ENCODE data around the gene TBC1D5. TPM values are rescaled to one million over a fixed set of nuclear protein-coding genes. Genes with fewer than 3 reads are reported as not detected.
"Not testable (repeated sequence)": the region's sequence is repeated elsewhere in the genome, so short reads cannot be mapped to it uniquely, and the experiment has no call there.

TBC1D5 gene
- total RNA-seq, 1 donor from 2014 or later = 25.9 TPM

DNA sequence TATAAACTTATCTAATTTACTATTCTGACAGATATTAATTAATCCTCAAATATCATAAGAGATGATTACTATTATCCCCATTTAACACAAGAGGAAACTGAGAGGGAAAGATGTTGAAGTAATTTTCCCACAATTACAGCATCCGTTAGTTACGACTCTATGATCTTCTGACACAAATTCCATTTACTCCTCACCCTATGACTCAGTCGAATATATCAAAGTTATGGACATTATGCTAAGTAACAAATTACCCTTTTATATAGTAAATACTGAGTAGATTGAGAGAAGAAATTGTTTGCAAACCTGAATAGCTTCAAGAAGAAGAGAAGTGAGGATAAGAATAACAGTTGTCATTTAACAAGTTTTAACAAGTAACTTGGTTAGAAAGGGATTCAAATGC lies 340.0 kb downstream of the TBC1D5 start:
- no peak for DNase-seq (ENCODE audit: low spot score)
- intact Hi-C loops (cut with DNase I) = no loop called here

GRCh38 chr3:17401912-17402311 lies 340.5 kb downstream of the TBC1D5 start:
- intact Hi-C loops (cut with DNase I) = no loop called here

GRCh38 chr3:17399586-17399985 lies 342.8 kb downstream of the TBC1D5 start:
- intact Hi-C loops (cut with DNase I) = no loop called here
- no peak for DNase-seq (ENCODE audit: low spot score)

More at GRCh38 chr3:17401912-17402311, 340.5 kb downstream of the TBC1D5 start:
- DNase-seq (ENCODE audit: low spot score) = no peak

- no peak for DNase-seq (ENCODE audit: low spot score)
- intact Hi-C loops (cut with DNase I) = no loop called here
These were observed 343.4 kb downstream of the TBC1D5 start for GRCh38 chr3:17398959-17399551.

DNA sequence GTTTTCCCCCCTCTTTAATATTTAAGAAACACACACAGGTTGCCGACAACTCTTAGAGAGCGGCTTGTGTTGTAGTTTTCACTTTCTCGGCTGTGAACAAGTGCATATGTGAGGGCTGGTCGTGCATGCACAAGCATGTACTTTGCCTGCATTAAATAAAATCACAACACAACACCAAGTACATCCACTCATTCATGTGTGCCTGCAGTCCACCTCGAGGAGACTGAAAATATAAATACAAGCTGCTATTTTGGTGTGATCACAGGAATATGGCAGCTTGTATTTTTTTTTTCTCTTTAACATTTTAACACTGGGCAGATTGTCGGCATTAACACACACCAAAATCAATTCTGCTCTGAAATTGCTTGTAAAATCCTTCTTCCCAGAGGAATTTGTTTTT lies 346.4 kb downstream of the TBC1D5 start:
- intact Hi-C loops (cut with DNase I) = no loop called here

DNA sequence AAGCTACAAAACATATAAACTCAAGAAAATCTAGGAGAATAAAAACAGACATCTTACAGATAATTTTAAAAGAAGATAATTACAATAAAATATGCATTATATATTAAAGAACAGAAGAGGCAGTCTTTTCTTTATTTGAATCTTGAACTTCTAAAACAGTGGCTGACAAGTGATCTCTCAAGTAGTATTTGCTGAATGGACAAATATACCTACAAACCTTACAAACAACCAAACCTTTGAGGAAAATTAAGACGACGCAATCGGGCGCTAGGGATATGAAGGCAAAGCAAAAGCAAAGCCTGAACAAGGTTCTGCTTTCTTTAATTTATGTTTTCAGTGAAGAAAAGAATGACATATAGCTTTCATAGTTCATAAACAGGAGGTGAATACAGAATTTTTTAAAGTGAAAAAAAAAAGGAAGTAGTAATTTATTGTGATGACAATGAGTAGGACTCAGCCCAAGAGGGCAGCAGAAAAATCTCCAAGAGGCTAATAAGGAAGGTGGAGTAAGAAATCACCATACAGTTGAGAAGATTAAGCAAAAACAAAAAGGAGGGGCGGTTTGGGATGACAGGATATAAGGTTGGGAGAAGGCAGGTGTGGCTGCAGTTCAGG lies 347.8 kb downstream of the TBC1D5 start:
- intact Hi-C loops (cut with DNase I) = no loop called here
- no peak for DNase-seq (ENCODE audit: low spot score)

More for the DNA sequence above, 346.4 kb downstream of the TBC1D5 start:
- no peak for DNase-seq (ENCODE audit: low spot score)

GRCh38 chr3:17392516-17392915 lies 349.9 kb downstream of the TBC1D5 start:
- DNase-seq (ENCODE audit: low spot score); intact Hi-C loops (cut with DNase I): not testable (repeated sequence)

DNA sequence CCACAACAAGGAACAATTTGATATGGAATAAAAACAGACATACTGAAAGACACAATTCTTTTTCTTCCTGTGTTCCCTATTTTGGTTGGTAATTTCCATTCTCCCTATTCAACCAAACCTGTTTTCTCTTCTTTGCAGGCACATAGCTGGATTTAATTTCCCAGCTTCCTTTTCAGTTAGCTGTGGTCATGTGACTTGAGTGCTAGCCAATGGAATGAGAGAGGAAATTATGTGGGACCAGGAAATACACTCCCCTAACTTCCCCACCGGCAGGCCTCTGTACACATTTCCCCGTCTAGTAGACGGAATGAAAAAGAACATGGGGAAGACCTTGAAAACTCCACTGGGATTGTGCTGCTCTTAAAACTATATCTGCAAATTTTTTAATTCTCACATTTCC lies 351.6 kb downstream of the TBC1D5 start:
- no peak for DNase-seq (ENCODE audit: low spot score)
- intact Hi-C loops (cut with DNase I) = no loop called here

GRCh38 chr3:17387108-17387507 lies 355.3 kb downstream of the TBC1D5 start:
- intact Hi-C loops (cut with DNase I) = no loop called here

DNA sequence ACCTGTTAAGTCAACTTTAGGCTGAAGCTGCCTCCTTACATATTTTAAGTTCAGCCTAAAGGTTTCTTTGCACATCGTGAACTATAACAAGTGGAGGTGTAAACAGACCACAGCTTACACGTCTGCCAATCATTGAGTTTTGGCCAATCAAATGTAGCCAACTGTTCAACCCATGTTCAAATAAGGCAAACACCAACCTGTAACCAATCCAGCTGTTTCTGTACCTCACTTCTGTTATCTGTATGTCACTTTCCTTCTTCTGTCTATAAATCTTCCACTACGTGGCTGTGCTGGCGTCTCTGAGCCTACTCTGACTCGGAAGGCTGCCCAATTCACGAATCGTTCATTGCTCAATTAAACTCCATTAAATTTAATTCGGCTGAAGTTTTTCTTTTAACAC lies 356.0 kb downstream of the TBC1D5 start:
- intact Hi-C loops (cut with DNase I) = no loop called here
- DNase-seq (ENCODE audit: low spot score) = no peak

More at GRCh38 chr3:17387108-17387507, 355.3 kb downstream of the TBC1D5 start:
- no peak for DNase-seq (ENCODE audit: low spot score)

DNA sequence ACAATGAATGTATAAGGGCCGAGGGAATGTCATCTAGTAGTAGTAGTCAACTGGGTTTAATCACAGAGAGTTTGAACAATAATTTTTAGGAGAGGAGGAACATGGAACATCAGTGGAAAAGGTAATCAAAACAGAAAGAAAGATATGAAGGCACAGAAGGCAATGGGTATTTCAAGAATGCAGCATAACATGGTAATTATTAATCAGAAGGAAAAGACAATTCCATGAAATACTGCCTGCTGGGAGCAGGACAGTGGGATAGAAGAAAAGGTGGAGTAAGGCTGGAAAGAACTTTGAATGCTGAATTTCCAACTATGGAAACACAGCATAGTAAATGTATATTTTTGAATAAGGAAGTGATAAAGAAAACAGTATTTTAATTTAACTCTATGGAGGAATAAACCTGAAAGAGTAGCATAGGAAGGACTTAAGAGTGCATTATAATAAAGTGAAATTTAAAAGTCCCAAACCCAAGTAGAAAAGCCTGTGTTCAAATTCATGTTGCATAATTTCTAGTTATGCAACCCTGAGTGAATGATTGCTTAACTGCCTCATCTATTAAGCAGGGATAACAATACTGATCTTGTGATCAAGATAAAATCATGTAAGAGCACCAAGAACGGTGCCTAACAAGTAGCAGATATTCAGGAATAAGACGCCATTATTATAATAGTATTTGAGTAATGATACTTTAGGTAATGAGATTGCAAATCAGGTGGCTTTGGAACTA lies 357.7 kb downstream of the TBC1D5 start:
- intact Hi-C loops (cut with DNase I) = no loop called here
- DNase-seq (ENCODE audit: low spot score) = no peak

GRCh38 chr3:17373304-17373703 lies 369.1 kb downstream of the TBC1D5 start:
- DNase-seq (ENCODE audit: low spot score) = no peak
- intact Hi-C loops (cut with DNase I) = no loop called here

GRCh38 chr3:17372362-17373210 lies 369.8 kb downstream of the TBC1D5 start:
- DNase-seq (ENCODE audit: low spot score) = no peak
- intact Hi-C loops (cut with DNase I) = no loop called here

DNA sequence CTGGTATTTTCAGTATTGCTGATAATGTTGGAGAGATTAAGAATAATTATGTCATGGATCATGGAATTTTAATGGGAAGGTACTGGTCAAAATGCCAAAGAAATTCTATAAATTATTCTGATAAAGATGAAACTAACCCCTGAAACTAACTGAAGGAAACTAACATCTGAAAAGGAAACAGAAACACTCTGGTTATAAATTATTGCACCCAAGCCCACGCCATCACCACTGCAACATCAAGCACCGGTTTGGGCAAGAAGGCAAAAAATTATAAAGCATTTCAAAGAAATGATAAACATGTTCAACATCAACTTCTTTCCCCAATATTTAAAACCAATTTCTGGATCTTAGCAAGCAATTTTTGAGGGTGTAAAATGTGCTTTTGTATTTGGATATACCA lies 372.5 kb downstream of the TBC1D5 start:
- DNase-seq (ENCODE audit: low spot score) = no peak
- intact Hi-C loops (cut with DNase I) = no loop called here

- intact Hi-C loops (cut with DNase I) = no loop called here
- no peak for DNase-seq (ENCODE audit: low spot score)
These were observed 375.3 kb downstream of the TBC1D5 start for GRCh38 chr3:17367171-17367570.

DNA sequence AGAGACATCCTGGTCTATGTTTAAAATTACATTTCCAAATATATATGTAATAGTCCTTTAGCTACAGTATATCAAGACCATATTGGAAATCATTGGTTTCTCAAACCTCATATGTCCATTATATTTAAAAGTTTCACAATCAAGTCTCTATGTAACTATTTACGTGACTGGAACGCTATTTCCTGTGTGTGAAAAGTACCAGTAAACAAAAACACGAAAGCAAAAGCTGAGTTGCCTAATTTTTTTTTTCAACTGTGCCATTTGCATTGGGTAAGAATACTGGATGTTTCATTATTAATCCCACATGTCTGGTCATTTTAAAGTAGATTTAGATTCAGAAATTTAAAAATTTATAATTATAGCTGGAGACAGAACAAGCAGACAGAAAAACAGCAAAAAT lies 381.4 kb downstream of the TBC1D5 start:
- DNase-seq (ENCODE audit: low spot score) = no peak
- intact Hi-C loops (cut with DNase I) = no loop called here

- DNase-seq (ENCODE audit: low spot score) = no peak
- intact Hi-C loops (cut with DNase I) = no loop called here
These were observed 382.5 kb downstream of the TBC1D5 start for GRCh38 chr3:17359911-17360310.

GRCh38 chr3:17357035-17357710 lies 385.3 kb downstream of the TBC1D5 start:
- intact Hi-C loops (cut with DNase I) = no loop called here
- DNase-seq (ENCODE audit: low spot score) = no peak

DNA sequence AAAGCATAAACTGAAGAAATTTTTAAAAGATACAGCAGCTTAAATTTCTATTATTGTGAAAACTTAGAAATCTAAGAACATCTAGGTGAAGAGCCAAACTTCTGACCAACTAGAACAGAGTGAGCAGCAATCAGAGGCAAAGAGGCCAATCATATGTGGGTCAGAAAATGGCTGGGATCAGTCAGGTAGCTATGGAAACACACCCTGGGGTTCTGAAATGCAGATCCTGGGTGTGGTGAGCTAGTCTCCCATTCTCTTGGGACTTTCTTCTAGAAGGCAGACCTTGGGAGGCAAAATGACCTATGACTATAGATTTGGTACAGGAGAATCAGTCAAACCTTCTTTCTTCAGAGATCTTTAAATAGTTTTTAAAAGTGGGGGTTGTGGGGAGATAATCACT lies 385.8 kb downstream of the TBC1D5 start:
- no peak for DNase-seq (ENCODE audit: low spot score)
- intact Hi-C loops (cut with DNase I) = no loop called here

- intact Hi-C loops (cut with DNase I) = no loop called here
- no peak for DNase-seq (ENCODE audit: low spot score)
These were observed 386.8 kb downstream of the TBC1D5 start for GRCh38 chr3:17355591-17355990.

All from cardiac septum (tissue), 1 donor.